WTC11 (cell line): ENCODE results near the gene NFKBIE. TPM values are rescaled to one million over a fixed set of nuclear protein-coding genes. Genes with fewer than 3 reads are reported as not detected.
A peak's percentile ranks its signal among the peaks of the same experiment; 100 is the strongest.

Source experiments
- AR ChIP-seq: fragments of 250-450 bp; sonication (Bioruptor Pico); IDR thresholded peaks from 2 replicates; pipeline ENCODE4 v1.9.0; 2021; ENCODE audit warnings: mild to moderate bottlenecking
- ARID4B ChIP-seq: sonication (generic); formaldehyde crosslinking; IDR thresholded peaks from 2 replicates; pipeline ENCODE4 v1.8.0; 2023; ENCODE audit warnings: missing genetic modification reagents, mild to moderate bottlenecking, borderline replicate concordance
- CREB1 ChIP-seq: sonication (generic); formaldehyde crosslinking; IDR thresholded peaks from 2 replicates; pipeline ENCODE4 v1.8.0; 2023; ENCODE audit warnings: mild to moderate bottlenecking, missing genetic modification reagents
- E2F1 ChIP-seq: sonication (generic); formaldehyde crosslinking; IDR thresholded peaks from 2 replicates; pipeline ENCODE4 v1.8.0; 2022; ENCODE audit warnings: mild to moderate bottlenecking, missing genetic modification reagents
- GTF2I ChIP-seq: fragments of 250-450 bp; sonication (Bioruptor Pico); conservative IDR thresholded peaks from 2 replicates; pipeline ENCODE4 v1.4.0; 2021; ENCODE audit warnings: mild to moderate bottlenecking
- IRF1 ChIP-seq: sonication (generic); formaldehyde crosslinking; IDR thresholded peaks from 2 replicates; pipeline ENCODE4 v1.8.0; 2023; ENCODE audit warnings: missing genetic modification reagents
- JAZF1 ChIP-seq: fragments of 250-450 bp; sonication (Bioruptor Pico); IDR thresholded peaks from 2 replicates; pipeline ENCODE4 v1.9.0; 2021; ENCODE audit warnings: moderate library complexity, mild to moderate bottlenecking, inconsistent platforms
- MXD4 ChIP-seq: fragments of 250-450 bp; sonication (Bioruptor Pico); IDR thresholded peaks from 2 replicates; pipeline ENCODE4 v1.8.0; 2021; ENCODE audit warnings: mild to moderate bottlenecking, moderate library complexity, borderline replicate concordance
- NFE2L1 ChIP-seq: sonication (generic); formaldehyde crosslinking; IDR thresholded peaks from 2 replicates; pipeline ENCODE4 v1.8.1; 2023; ENCODE audit warnings: missing genetic modification reagents
- PRDM15 ChIP-seq: sonication (generic); formaldehyde crosslinking; IDR thresholded peaks from 2 replicates; pipeline ENCODE4 v1.8.0; 2022; ENCODE audit warnings: missing genetic modification reagents
- RELA ChIP-seq: sonication (generic); formaldehyde crosslinking; IDR thresholded peaks from 2 replicates; pipeline ENCODE4 v1.8.1; 2022; ENCODE audit warnings: missing genetic modification reagents, mild to moderate bottlenecking, borderline replicate concordance
- SMAD4 ChIP-seq: sonication (generic); formaldehyde crosslinking; IDR thresholded peaks from 2 replicates; pipeline ENCODE4 v1.8.0; 2022; ENCODE audit warnings: mild to moderate bottlenecking, missing genetic modification reagents
- STAT6 ChIP-seq: sonication (generic); formaldehyde crosslinking; conservative IDR thresholded peaks from 2 replicates; pipeline ENCODE4 v1.8.1; 2023; ENCODE audit warnings: mild to moderate bottlenecking, low read depth, missing genetic modification reagents, moderate library complexity
- ZNF263 ChIP-seq: sonication (generic); formaldehyde crosslinking; IDR thresholded peaks from 2 replicates; pipeline ENCODE4 v1.8.1; 2022; ENCODE audit warnings: low read depth, mild to moderate bottlenecking, moderate library complexity, missing genetic modification reagents
- ZNF425 ChIP-seq: fragments of 250-450 bp; sonication (Bioruptor Pico); conservative IDR thresholded peaks from 2 replicates; pipeline ENCODE4 v1.9.0; 2021; ENCODE audit warnings: mild to moderate bottlenecking
- ZNF671 ChIP-seq: fragments of 250-450 bp; sonication (Bioruptor Pico); IDR thresholded peaks from 2 replicates; pipeline ENCODE4 v1.8.0; 2021; ENCODE audit warnings: mild to moderate bottlenecking
- ZSCAN18 ChIP-seq: fragments of 250-450 bp; sonication (Bioruptor Pico); IDR thresholded peaks from 2 replicates; pipeline ENCODE4 v2.1.2; 2022; ENCODE audit warnings: mild to moderate bottlenecking, moderate library complexity
- total RNA-seq: library from RNA; stranded (reverse); gene quantifications from 3 replicates; pipeline ENCODE4 v1.2.3, GENCODE V29; 2021

NFKBIE gene
- total RNA-seq, 1 experiment from 2014 or later, result 10.3 TPM

- TF ChIP-seq GTF2I (CRISPR knock-in tag) (no peak), AR (CRISPR knock-in tag) (no peak), JAZF1 (CRISPR knock-in tag) (no peak), IRF1 (peak; percentile 41; the same call in 1 of the 2 replicates), ARID4B (CRISPR knock-in tag) (peak; percentile 40; the same call in 1 of the 2 replicates), MXD4 (CRISPR knock-in tag) (no peak), ZNF425 (no peak), SMAD4 (CRISPR knock-in tag) (no peak), PRDM15 (no peak), RELA (CRISPR knock-in tag) (peak; percentile 72; the same call in 1 of the 2 replicates), ZNF671 (CRISPR knock-in tag) (no peak), NFE2L1 (no peak), STAT6 (CRISPR knock-in tag) (no peak), E2F1 (no peak), ZSCAN18 (CRISPR knock-in tag) (no peak), ZNF263 (CRISPR knock-in tag) (no peak), CREB1 (CRISPR knock-in tag) (no peak)
Observed at GRCh38 chr6:44223319-44224028, 41.9 kb downstream of the NFKBIE start, which contains the start of gene SLC29A1 (continued).
